DND-41 (cell line): ENCODE results near the gene DCP1A.

Experiments used
- EZH2 ChIP-seq: IDR thresholded peaks from 3 replicates; pipeline ENCODE4 v1.6.1; 2012; ENCODE audit warnings: borderline replicate concordance, low read depth, mild to moderate bottlenecking, moderate library complexity, low read length, inconsistent platforms; ENCODE audit not compliant: severe bottlenecking
- TF ChIP-seq, protein P1 (sequence below): IDR thresholded peaks from 2 replicates; pipeline ENCODE4 v1.5.1; 2012; ENCODE audit warnings: borderline replicate concordance, low read length, moderate library complexity, mild to moderate bottlenecking; ENCODE audit not compliant: poor library complexity, severe bottlenecking; ENCODE audit errors: extremely low read depth

DNA sequence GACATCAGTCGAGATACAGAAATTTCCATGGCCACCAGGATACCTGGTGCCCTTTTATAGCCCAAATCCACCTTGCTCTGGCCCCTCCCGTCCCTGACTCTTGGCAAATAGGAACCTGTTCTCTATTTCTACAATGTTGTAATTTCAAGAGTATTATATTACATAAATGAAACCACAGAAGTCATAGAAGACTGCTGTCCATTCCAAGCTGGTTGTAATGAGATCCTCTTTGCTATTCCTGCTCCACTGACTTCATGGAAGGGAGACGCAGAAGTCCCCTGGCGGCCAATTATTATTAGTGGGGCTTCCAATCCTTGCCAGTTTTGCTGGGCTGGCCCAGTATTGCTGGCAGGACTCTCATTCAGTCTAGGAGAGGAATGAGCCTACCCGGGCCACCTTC, 26.6 kb downstream of the DCP1A start:
- TF ChIP-seq, protein P1, sequence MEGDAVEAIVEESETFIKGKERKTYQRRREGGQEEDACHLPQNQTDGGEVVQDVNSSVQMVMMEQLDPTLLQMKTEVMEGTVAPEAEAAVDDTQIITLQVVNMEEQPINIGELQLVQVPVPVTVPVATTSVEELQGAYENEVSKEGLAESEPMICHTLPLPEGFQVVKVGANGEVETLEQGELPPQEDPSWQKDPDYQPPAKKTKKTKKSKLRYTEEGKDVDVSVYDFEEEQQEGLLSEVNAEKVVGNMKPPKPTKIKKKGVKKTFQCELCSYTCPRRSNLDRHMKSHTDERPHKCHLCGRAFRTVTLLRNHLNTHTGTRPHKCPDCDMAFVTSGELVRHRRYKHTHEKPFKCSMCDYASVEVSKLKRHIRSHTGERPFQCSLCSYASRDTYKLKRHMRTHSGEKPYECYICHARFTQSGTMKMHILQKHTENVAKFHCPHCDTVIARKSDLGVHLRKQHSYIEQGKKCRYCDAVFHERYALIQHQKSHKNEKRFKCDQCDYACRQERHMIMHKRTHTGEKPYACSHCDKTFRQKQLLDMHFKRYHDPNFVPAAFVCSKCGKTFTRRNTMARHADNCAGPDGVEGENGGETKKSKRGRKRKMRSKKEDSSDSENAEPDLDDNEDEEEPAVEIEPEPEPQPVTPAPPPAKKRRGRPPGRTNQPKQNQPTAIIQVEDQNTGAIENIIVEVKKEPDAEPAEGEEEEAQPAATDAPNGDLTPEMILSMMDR, result no peak
- TF ChIP-seq EZH2, result no peak
